Calu3 (cell line): ENCODE data around the gene IL1RL1. TPM values are rescaled to one million over a fixed set of nuclear protein-coding genes. Genes with fewer than 3 reads are reported as not detected.

Source experiments
- BruUV-seq: library from RNA; stranded (reverse); fragments of 400-500 nt; replicated peaks from 2 replicates; lab custom pipeline; 2021; lab: Mats Ljungman, UMichigan
- CTCF ChIA-PET: fragments of 300-600 bp; sonication (Branson Sonifier 250); formaldehyde crosslinking; loops from one replicate; lab custom pipeline; 2022; ENCODE audit warnings: antibody characterized with exemption; lab: Charles Lee
- DNase-seq: peaks from one replicate; pipeline ENCODE4 v3.0.0; 2022
- H3K27ac Mint-ChIP-seq: one replicate; pipeline ENCODE4 v1.8.0; 2022; ENCODE audit warnings: mixed read lengths; ENCODE audit not compliant: unreplicated experiment
- H3K27me3 Mint-ChIP-seq: one replicate; pipeline ENCODE4 v1.8.0; 2022; ENCODE audit warnings: mixed read lengths; ENCODE audit not compliant: unreplicated experiment
- H3K36me3 Mint-ChIP-seq: one replicate; pipeline ENCODE4 v1.8.0; 2022; ENCODE audit warnings: mild to moderate bottlenecking, moderate library complexity, mixed read lengths; ENCODE audit not compliant: insufficient read depth, unreplicated experiment
- H3K4me1 Mint-ChIP-seq: one replicate; pipeline ENCODE4 v1.8.0; 2022; ENCODE audit warnings: mild to moderate bottlenecking, low read depth, mixed read lengths; ENCODE audit not compliant: unreplicated experiment
- H3K4me3 Mint-ChIP-seq: one replicate; pipeline ENCODE4 v1.8.0; 2022; ENCODE audit warnings: mild to moderate bottlenecking, low read depth, moderate library complexity, mixed read lengths; ENCODE audit not compliant: unreplicated experiment
- H3K9me3 Mint-ChIP-seq: one replicate; pipeline ENCODE4 v1.8.0; 2022; ENCODE audit warnings: low read depth, mixed read lengths; ENCODE audit not compliant: unreplicated experiment
- intact Hi-C: fragments of 100-400 bp; cut with micrococcal nuclease; formaldehyde crosslinking; loops from one replicate; pipeline ENCODE4 v1.10.0; 2022; ENCODE audit not compliant: unreplicated experiment
- total RNA-seq: library from RNA; stranded (reverse); gene quantifications from 2 replicates; pipeline ENCODE4 v1.2.3, GENCODE V29; 2022
- TF ChIP-seq, protein P1 (sequence below): fragments of 200-600 bp; IDR thresholded peaks from one replicate; pipeline ENCODE4 v1.8.0; 2022; ENCODE audit warnings: antibody characterized with exemption; ENCODE audit not compliant: unreplicated experiment

The IL1RL1 gene
- total RNA-seq, 1 experiment from 2014 or later = not detected

DNA sequence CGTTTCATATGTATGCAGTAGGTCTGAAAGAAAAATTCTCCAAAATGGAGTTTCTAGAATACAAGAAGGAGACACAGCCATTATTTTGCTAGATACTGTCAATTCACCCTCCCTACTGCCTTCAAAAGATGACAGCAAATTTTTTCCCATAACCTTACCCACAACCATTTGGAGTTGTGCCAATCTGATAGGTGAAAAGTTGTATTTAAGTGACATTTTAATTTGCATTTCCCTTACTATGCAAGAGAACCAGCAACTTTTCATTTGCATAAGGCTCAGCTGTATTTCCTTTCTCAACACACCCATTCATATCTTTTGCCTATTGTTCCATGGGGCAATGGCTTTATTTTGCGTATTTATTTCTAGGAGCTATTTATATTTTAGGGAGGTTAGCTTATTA, 80.2 kb downstream of the IL1RL1 start:
- CTCF ChIA-PET = no interaction called here
- Mint-ChIP-seq H3K4me1 (no peaks in the 10 kb centered on the region), H3K36me3 (no peaks in the 10 kb centered on the region), H3K9me3 (no peaks in the 10 kb centered on the region), H3K27me3 (peaks cover 29% of the 10 kb centered on the region), H3K27ac (no peak overlapping the region), H3K4me3 (no peak overlapping the region)
- no TSS peak for BruUV-seq
- intact Hi-C loops = no loop called here
- DNase-seq = no peak
- TF ChIP-seq, protein P1, sequence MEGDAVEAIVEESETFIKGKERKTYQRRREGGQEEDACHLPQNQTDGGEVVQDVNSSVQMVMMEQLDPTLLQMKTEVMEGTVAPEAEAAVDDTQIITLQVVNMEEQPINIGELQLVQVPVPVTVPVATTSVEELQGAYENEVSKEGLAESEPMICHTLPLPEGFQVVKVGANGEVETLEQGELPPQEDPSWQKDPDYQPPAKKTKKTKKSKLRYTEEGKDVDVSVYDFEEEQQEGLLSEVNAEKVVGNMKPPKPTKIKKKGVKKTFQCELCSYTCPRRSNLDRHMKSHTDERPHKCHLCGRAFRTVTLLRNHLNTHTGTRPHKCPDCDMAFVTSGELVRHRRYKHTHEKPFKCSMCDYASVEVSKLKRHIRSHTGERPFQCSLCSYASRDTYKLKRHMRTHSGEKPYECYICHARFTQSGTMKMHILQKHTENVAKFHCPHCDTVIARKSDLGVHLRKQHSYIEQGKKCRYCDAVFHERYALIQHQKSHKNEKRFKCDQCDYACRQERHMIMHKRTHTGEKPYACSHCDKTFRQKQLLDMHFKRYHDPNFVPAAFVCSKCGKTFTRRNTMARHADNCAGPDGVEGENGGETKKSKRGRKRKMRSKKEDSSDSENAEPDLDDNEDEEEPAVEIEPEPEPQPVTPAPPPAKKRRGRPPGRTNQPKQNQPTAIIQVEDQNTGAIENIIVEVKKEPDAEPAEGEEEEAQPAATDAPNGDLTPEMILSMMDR = no peak

DNA sequence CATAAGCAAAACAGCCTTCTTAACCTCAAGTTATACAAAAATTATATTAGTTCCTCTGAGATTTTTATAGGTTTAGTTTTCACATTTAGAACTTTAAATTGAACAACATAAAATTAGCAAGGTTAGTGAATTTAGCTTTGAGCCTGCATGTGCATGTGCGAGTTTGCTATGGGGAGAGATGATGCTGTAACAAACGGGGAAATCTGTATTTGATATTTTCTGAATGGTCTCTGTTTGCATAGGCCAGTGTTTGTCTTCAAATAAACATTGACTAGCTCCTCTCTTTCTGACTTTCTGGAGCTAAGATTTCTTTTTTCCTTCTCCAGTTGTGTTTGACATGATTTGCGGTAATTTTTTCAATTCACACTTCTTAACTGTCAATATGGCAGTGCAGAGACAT, 80.7 kb downstream of the IL1RL1 start:
- no peaks in the 10 kb centered on the region for H3K9me3 Mint-ChIP-seq
- intact Hi-C loops = no loop called here

GRCh38 chr2:102392942-102393341, 81.6 kb downstream of the IL1RL1 start:
- Mint-ChIP-seq H3K36me3 (no peaks in the 10 kb centered on the region), H3K4me1 (no peaks in the 10 kb centered on the region), H3K4me3 (no peak overlapping the region), H3K27me3 (peaks cover 18% of the 10 kb centered on the region), H3K9me3 (no peaks in the 10 kb centered on the region), H3K27ac (no peak overlapping the region)
- TF ChIP-seq, protein P1 = no peak
- CTCF ChIA-PET = no interaction called here
- intact Hi-C loops = no loop called here
- BruUV-seq = no TSS peak
- DNase-seq = no peak

More for the DNA sequence above, 80.7 kb downstream of the IL1RL1 start:
- no peaks in the 10 kb centered on the region for H3K4me1 Mint-ChIP-seq
- no TSS peak for BruUV-seq
- TF ChIP-seq, protein P1 = no peak
- H3K27ac Mint-ChIP-seq = no peak overlapping the region
- H3K27me3 Mint-ChIP-seq = peaks cover 26% of the 10 kb centered on the region
- H3K4me3 Mint-ChIP-seq = no peak overlapping the region
- no peak for DNase-seq
- CTCF ChIA-PET = no interaction called here
- no peaks in the 10 kb centered on the region for H3K36me3 Mint-ChIP-seq

GRCh38 chr2:102396012-102396411, 84.6 kb downstream of the IL1RL1 start:
- DNase-seq = no peak
- no peak overlapping the region for H3K27ac Mint-ChIP-seq
- intact Hi-C loops = no loop called here
- CTCF ChIA-PET = no interaction called here
- no peaks in the 10 kb centered on the region for H3K9me3 Mint-ChIP-seq
- TF ChIP-seq, protein P1 = no peak
- BruUV-seq = no TSS peak
- H3K4me1 Mint-ChIP-seq = no peaks in the 10 kb centered on the region
- H3K4me3 Mint-ChIP-seq = no peak overlapping the region
- no peaks in the 10 kb centered on the region for H3K36me3 Mint-ChIP-seq
- H3K27me3 Mint-ChIP-seq = peaks cover 12% of the 10 kb centered on the region
